ENCODE data around the gene RFPL3.
"Not testable (repeated sequence)": the region's sequence is repeated elsewhere in the genome, so short reads cannot be mapped to it uniquely, and the experiment has no call there.

- not testable (repeated sequence) for TF ChIP-seq ZNF274 (IDR thresholded peaks at IDR 0.05; ENCODE audit: low read depth, low read length); YY1 (IDR thresholded peaks at IDR 0.05; ENCODE audit: insufficient read depth, insufficient read length)
Observed at GRCh38 chr22:32360096-32360495, 2.4 kb downstream of the RFPL3 start.

Data from NT2/D1 (cell line).